ENCODE results near the gene CISH. TPM values are rescaled to one million over a fixed set of nuclear protein-coding genes. Genes with fewer than 3 reads are reported as not detected.

The CISH gene
- total RNA-seq, 2 donors from 2014 or later, result 4.1 to 13.3 TPM

DNA sequence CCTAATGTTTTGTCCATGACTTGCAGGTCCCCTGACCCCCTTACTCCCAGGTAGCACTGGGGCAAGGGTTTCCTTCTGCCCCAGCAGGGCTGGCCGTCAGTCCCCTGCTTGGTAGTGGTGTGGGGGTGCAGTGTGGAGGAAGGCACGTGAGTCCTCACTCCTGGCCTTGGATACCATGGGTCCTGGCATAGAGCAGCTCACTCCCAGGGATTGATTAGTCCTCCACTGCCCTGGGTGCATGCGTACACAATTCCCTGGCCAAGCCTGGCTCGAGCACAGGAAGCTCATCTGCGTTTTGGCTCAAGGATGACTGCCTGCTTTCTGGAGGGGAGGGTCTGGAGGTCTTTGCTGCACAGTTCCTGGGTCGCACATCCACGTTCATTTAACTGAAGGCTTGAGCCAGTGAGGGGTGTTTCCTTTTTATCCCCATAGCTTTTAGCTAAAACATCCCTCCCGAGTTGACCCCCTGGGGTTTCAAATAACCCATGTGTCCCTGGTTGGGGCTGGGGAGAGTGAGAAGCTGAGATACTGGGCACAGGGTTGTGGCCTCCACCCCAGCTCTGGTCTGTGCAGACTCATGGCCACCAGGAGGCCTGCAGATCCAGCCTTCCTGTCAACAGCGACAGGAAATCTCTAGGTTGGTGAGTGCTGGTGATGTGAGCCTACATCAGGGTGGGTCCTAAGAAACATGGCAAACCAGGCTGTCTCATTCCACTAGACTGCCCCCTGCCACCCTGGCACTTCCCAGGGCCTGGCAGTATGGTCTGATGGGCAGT lies 30.7 kb downstream of the CISH start:
- Histone ChIP-seq H3K4me1 (ENCODE audit: control insufficient read depth in 1 of 2, low read depth in 2 of 2) (peaks cover 12 to 30% of the 10 kb centered on the region in 2 donors), H3K27ac (peak overlapping the region; percentile 30 to 52), H3K4me3 (no peak overlapping the region), H3K36me3 (peaks cover 17% of the 10 kb centered on the region), H3K27me3 (replicated peaks; ENCODE audit: insufficient read depth) (no peaks in the 10 kb centered on the region), H3K9me3 (no peaks in the 10 kb centered on the region)
- TF ChIP-seq, protein P1, sequence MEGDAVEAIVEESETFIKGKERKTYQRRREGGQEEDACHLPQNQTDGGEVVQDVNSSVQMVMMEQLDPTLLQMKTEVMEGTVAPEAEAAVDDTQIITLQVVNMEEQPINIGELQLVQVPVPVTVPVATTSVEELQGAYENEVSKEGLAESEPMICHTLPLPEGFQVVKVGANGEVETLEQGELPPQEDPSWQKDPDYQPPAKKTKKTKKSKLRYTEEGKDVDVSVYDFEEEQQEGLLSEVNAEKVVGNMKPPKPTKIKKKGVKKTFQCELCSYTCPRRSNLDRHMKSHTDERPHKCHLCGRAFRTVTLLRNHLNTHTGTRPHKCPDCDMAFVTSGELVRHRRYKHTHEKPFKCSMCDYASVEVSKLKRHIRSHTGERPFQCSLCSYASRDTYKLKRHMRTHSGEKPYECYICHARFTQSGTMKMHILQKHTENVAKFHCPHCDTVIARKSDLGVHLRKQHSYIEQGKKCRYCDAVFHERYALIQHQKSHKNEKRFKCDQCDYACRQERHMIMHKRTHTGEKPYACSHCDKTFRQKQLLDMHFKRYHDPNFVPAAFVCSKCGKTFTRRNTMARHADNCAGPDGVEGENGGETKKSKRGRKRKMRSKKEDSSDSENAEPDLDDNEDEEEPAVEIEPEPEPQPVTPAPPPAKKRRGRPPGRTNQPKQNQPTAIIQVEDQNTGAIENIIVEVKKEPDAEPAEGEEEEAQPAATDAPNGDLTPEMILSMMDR (IDR thresholded peaks at IDR 0.05), result no peak
- no peak for ATAC-seq (ENCODE audit: insufficient number of reproducible peaks, low FRiP score, low read depth)
- no peak for DNase-seq (ENCODE audit: low spot score)

- peaks cover 17% of the 10 kb centered on the region for H3K36me3 ChIP-seq
- no peak for ATAC-seq (ENCODE audit: insufficient number of reproducible peaks, low FRiP score, low read depth)
- no peak overlapping the region for H3K4me3 ChIP-seq
Measured at GRCh38 chr3:50577348-50577747, 34.2 kb downstream of the CISH start.

GRCh38 chr3:50575372-50575771 lies 36.2 kb downstream of the CISH start:
- H3K9me3 ChIP-seq, result no peaks in the 10 kb centered on the region
- ATAC-seq (ENCODE audit: insufficient number of reproducible peaks, low FRiP score, low read depth), result no peak
- TF ChIP-seq, protein P1 (IDR thresholded peaks at IDR 0.05), result no peak
- peaks cover 17% of the 10 kb centered on the region for H3K36me3 ChIP-seq
- no peak for DNase-seq (ENCODE audit: low spot score)
- H3K4me3 ChIP-seq, result no peak overlapping the region
- H3K27me3 ChIP-seq (replicated peaks; ENCODE audit: insufficient read depth), result no peaks in the 10 kb centered on the region
- no peak overlapping the region for H3K27ac ChIP-seq
- peaks cover 0 to 15% of the 10 kb centered on the region in 2 donors for H3K4me1 ChIP-seq (ENCODE audit: control insufficient read depth in 1 of 2, low read depth in 2 of 2)

More at GRCh38 chr3:50577348-50577747, 34.2 kb downstream of the CISH start:
- no peak for DNase-seq (ENCODE audit: low spot score)
- Histone ChIP-seq H3K27ac (no peak overlapping the region), H3K27me3 (replicated peaks; ENCODE audit: insufficient read depth) (no peaks in the 10 kb centered on the region), H3K9me3 (no peaks in the 10 kb centered on the region), H3K4me1 (ENCODE audit: control insufficient read depth in 1 of 2, low read depth in 2 of 2) (peaks cover 8 to 18% of the 10 kb centered on the region in 2 donors)
- TF ChIP-seq, protein P1 (IDR thresholded peaks at IDR 0.05), result no peak

DNA sequence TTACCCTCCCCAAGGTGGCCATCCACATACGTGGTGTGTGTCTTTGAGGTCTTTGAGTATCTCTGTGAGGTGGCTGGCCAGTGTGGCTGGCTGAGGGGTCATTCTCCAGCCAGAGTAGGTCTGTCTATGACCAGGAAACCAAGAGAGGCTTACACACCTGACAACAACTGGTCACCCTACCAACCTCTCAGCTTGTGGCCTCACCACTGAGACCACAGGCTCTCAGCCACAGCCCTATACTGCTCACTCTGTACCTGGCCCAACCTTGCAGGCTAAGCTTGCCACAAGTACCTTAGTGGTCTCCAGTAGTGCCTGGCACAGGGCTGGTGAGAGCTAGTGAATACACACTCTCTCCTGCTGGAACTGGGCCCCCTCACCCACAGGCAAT lies 37.1 kb downstream of the CISH start:
- H3K4me1 ChIP-seq (ENCODE audit: control insufficient read depth in 1 of 2, low read depth in 2 of 2), result peaks cover 0 to 22% of the 10 kb centered on the region in 2 donors
- peaks cover 9% of the 10 kb centered on the region for H3K36me3 ChIP-seq
- TF ChIP-seq, protein P1 (IDR thresholded peaks at IDR 0.05), result no peak
- no peak for ATAC-seq (ENCODE audit: insufficient number of reproducible peaks, low FRiP score, low read depth)
- H3K9me3 ChIP-seq, result no peaks in the 10 kb centered on the region
- DNase-seq (ENCODE audit: low spot score), result no peak
- H3K4me3 ChIP-seq, result no peak overlapping the region
- no peaks in the 10 kb centered on the region for H3K27me3 ChIP-seq (replicated peaks; ENCODE audit: insufficient read depth)
- H3K27ac ChIP-seq, result no peak overlapping the region

- Histone ChIP-seq H3K27ac (no peak overlapping the region), H3K27me3 (replicated peaks; ENCODE audit: insufficient read depth) (no peaks in the 10 kb centered on the region), H3K4me3 (no peak overlapping the region), H3K4me1 (ENCODE audit: control insufficient read depth in 1 of 2, low read depth in 2 of 2) (peaks cover 0 to 22% of the 10 kb centered on the region in 2 donors), H3K36me3 (peaks cover 9% of the 10 kb centered on the region), H3K9me3 (no peaks in the 10 kb centered on the region)
- ATAC-seq (ENCODE audit: insufficient number of reproducible peaks, low FRiP score, low read depth), result no peak
- DNase-seq (ENCODE audit: low spot score), result no peak
- TF ChIP-seq, protein P1 (IDR thresholded peaks at IDR 0.05), result no peak
Measured at GRCh38 chr3:50573566-50574443, 37.8 kb downstream of the CISH start.

Data from thoracic aorta (tissue), 2 donors.